ENCODE measurements around the gene PCNT. TPM values are rescaled to one million over a fixed set of nuclear protein-coding genes. Genes with fewer than 3 reads are reported as not detected.
"Not testable (repeated sequence)": the region's sequence is repeated elsewhere in the genome, so short reads cannot be mapped to it uniquely, and the experiment has no call there.

Gene PCNT
- total RNA-seq, 6 experiments from 2014 or later = 23.2 to 26.9 (median 25.5) TPM

GRCh38 chr21:46310260-46310659 lies 13.7 kb upstream of the PCNT start:
- H3K4me1 Mint-ChIP-seq (ENCODE audit: low read depth); DNase-seq; H3K27ac Mint-ChIP-seq; H3K27me3 Mint-ChIP-seq (ENCODE audit: insufficient read depth); H3K4me3 Mint-ChIP-seq; H3K9me3 Mint-ChIP-seq: not testable (repeated sequence)
- peaks cover 11% of the 10 kb centered on the region; the same call in 1 of the 2 replicates for H3K36me3 Mint-ChIP-seq (ENCODE audit: low read depth)
- TF ChIP-seq, protein P1, sequence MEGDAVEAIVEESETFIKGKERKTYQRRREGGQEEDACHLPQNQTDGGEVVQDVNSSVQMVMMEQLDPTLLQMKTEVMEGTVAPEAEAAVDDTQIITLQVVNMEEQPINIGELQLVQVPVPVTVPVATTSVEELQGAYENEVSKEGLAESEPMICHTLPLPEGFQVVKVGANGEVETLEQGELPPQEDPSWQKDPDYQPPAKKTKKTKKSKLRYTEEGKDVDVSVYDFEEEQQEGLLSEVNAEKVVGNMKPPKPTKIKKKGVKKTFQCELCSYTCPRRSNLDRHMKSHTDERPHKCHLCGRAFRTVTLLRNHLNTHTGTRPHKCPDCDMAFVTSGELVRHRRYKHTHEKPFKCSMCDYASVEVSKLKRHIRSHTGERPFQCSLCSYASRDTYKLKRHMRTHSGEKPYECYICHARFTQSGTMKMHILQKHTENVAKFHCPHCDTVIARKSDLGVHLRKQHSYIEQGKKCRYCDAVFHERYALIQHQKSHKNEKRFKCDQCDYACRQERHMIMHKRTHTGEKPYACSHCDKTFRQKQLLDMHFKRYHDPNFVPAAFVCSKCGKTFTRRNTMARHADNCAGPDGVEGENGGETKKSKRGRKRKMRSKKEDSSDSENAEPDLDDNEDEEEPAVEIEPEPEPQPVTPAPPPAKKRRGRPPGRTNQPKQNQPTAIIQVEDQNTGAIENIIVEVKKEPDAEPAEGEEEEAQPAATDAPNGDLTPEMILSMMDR (IDR thresholded peaks at IDR 0.05) = peak; percentile 8; the same call in 1 of the 2 replicates

GRCh38 chr21:46311568-46311967 lies 12.4 kb upstream of the PCNT start:
- Mint-ChIP-seq H3K4me1 (ENCODE audit: low read depth) (peaks cover 9% of the 10 kb centered on the region), H3K27me3 (ENCODE audit: insufficient read depth) (no peaks in the 10 kb centered on the region; the same call in 1 of the 2 replicates)

DNA sequence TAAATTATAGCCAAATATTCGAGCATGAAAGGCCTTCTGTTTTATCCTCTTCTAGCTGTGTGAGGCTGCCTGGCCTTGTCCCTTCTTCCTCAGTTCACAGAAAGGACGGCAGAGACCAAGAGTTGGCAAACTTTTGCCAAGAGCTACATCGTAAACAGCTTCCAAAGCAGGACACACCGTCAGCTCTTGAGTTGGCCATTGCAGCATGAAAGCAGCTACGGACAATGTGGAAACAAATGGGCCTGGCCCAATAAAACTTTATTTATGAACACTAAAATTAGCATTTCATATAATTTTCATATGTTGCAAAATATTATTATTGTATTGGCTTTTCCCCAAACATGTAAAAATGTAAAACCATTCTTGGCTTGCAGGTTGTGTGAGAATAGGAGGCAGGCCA lies 11.0 kb upstream of the PCNT start:
- TF ChIP-seq, protein P1 (IDR thresholded peaks at IDR 0.05) = no peak
- Mint-ChIP-seq H3K4me3 (no peak overlapping the region), H3K36me3 (ENCODE audit: low read depth) (peaks cover 11% of the 10 kb centered on the region; the same call in 1 of the 2 replicates), H3K9me3 (no peaks in the 10 kb centered on the region), H3K27ac (no peak overlapping the region), H3K4me1 (ENCODE audit: low read depth) (peaks cover under 1% of the 10 kb centered on the region; the same call in 1 of the 2 replicates), H3K27me3 (ENCODE audit: insufficient read depth) (no peaks in the 10 kb centered on the region; the same call in 1 of the 2 replicates)
- DNase-seq = no peak

More at GRCh38 chr21:46311568-46311967, 12.4 kb upstream of the PCNT start:
- Mint-ChIP-seq H3K9me3 (no peaks in the 10 kb centered on the region), H3K27ac (no peak overlapping the region), H3K36me3 (ENCODE audit: low read depth) (peaks cover 11% of the 10 kb centered on the region; the same call in 1 of the 2 replicates), H3K4me3 (no peak overlapping the region)
- no peak for DNase-seq
- TF ChIP-seq, protein P1 (IDR thresholded peaks at IDR 0.05) = no peak

GRCh38 chr21:46314441-46315020 lies 9.4 kb upstream of the PCNT start:
- Mint-ChIP-seq H3K4me3 (no peak overlapping the region), H3K4me1 (ENCODE audit: low read depth) (no peaks in the 10 kb centered on the region), H3K27ac (no peak overlapping the region), H3K9me3 (no peaks in the 10 kb centered on the region), H3K36me3 (ENCODE audit: low read depth) (peaks cover 11% of the 10 kb centered on the region; the same call in 1 of the 2 replicates), H3K27me3 (ENCODE audit: insufficient read depth) (no peaks in the 10 kb centered on the region; the same call in 1 of the 2 replicates)
- DNase-seq = no peak
- TF ChIP-seq, protein P1 (IDR thresholded peaks at IDR 0.05) = peak; percentile 27; the same call in 1 of the 2 replicates

DNA sequence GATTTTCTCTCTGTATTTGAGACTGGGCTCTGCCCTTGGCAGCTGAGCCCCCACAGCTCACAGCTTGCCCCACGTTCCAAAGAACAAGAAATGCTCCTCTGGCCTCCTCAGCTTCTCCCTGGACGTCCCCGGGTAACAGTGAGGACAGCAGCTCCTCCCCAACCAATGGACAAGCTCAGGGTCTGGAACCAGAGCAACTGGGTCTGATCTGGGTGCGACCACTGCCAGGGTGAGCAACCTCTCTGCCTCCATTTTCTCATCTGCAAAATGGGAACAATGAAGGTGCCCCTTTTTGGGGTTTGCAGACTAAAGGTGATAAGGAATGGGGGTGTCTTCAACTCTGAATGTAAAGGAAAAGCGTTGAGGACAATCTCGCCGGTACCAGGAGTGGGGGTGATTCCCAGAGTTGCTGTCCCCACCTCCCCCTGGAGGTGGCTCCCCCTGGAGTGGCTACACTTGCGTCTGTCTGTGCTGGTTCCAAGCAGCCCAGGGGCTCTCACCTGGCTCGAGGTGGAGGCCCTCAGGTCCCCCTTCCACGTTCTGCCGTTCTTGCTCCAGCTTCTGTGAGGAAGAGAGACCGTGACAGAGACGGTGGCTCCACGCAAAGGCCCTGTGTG lies 7.1 kb upstream of the PCNT start:
- no peak overlapping the region for H3K27ac Mint-ChIP-seq

More for the DNA sequence above, 7.1 kb upstream of the PCNT start:
- Mint-ChIP-seq H3K4me3 (no peak overlapping the region), H3K9me3 (no peaks in the 10 kb centered on the region), H3K4me1 (ENCODE audit: low read depth) (peaks cover 18% of the 10 kb centered on the region), H3K27me3 (ENCODE audit: insufficient read depth) (no peaks in the 10 kb centered on the region; the same call in 1 of the 2 replicates), H3K36me3 (ENCODE audit: low read depth) (peaks cover 5% of the 10 kb centered on the region; the same call in 1 of the 2 replicates)
- TF ChIP-seq, protein P1 (IDR thresholded peaks at IDR 0.05) = no peak
- no peak for DNase-seq
